GM19467 (cell line): Measurements from ENCODE around the gene STARD5.
A peak's percentile ranks its signal among the peaks of the same experiment; 100 is the strongest.

Experiments
- ATAC-seq: cut with Tn5 transposase; IDR thresholded peaks from one replicate; pipeline ENCODE4 v1.9.1; 2021; ENCODE audit warnings: mild to moderate bottlenecking, moderate library complexity; ENCODE audit not compliant: unreplicated experiment

The STARD5 gene

GRCh38 chr15:81312790-81313543, 11.0 kb downstream of the STARD5 start:
- no peak for ATAC-seq

DNA sequence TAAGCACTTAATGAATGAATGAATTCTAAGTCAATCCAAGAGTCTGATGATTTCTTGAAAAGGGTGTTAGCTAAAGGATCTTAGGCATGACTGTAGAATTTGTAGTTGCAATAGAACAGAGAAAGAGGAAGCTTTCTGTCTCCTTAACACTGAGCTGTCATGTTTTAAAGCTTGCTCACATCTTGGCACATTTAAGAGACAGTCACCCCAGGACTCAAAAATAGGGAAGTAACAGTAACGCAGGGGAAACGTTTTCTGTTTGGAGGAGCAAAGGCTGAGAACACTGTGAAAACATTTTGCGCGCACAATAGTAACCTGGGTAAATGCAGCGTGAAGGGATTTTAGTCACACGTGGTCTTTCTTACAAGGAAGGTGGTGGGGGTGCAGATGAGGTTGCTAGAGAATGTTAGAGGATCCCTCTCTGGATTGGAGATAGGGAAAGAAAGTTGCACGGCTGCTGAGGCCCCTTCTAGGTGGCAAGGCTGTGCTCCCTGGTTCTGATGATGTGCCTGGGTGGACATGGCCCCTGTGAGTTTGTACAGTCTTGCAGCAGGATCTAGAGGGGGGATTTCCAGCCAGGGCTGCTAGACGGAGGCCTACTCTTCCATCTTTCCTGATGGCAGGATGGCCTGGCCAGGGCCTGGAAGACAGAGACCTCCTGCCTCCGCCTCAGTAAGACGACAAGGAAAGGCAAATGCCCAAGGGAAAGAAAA, 12.0 kb downstream of the STARD5 start:
- no peak for ATAC-seq

- ATAC-seq = no peak
These were observed 13.5 kb downstream of the STARD5 start for GRCh38 chr15:81310480-81310879.

DNA sequence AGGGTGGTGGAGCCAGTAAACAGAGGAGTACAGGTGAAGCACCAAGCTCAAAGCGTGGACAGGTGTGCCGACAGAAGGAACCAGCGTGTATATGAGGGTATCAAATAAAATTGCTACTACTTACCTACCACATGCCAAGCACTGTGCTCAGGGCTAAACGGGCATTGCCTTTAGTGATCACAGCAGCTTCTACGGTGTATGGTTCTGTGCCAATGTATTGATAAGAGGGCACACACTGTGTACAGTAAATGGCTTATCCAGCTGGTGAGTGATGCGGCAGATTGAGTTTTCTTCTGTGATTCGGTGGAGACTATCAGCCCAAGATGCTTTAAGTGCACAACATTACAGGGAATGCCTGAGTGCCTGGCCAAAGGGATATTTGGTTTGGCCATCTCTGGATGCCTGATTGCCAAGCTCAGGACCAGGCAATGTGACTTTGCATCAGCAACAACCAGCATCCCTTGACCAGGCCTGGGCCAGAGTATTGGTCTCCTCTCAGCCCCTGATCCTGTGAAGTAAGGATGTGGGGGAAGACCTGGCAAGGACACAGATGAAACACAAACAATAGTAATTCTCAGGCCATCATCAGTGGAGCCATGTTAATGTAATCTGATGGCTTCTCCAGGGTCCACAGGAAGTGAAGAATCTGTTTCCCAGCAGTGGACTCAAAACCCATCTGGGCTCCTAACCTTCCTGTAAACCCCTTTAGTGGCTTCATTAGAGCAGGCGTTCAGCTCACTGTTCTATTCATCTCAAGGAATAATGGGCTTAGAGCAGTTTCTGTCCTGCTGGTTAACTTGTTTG, 14.1 kb downstream of the STARD5 start:
- ATAC-seq = no peak

- no peak for ATAC-seq
These were observed 15.7 kb downstream of the STARD5 start for GRCh38 chr15:81308260-81308659.

DNA sequence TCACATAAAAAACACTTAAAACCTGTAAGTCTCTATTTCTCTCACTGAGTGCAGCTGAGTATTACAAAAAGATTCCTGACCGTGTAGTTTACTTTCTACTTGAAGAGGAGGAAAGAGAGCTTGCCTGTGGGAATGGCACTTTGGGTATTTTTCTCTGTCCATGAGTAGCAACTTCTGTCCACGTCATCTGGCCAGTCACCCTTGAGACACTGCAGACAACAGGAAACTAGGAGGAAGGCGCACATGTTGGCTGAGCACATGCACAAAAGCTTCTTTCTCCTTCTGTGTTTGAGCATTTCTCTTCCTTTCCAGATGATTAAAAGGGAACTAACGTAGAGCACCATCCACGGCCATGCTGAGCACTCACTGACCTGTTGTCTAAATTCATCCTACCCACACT, 19.7 kb downstream of the STARD5 start:
- no peak for ATAC-seq

- no peak for ATAC-seq
These were observed 20.4 kb downstream of the STARD5 start for GRCh38 chr15:81303244-81304225.

DNA sequence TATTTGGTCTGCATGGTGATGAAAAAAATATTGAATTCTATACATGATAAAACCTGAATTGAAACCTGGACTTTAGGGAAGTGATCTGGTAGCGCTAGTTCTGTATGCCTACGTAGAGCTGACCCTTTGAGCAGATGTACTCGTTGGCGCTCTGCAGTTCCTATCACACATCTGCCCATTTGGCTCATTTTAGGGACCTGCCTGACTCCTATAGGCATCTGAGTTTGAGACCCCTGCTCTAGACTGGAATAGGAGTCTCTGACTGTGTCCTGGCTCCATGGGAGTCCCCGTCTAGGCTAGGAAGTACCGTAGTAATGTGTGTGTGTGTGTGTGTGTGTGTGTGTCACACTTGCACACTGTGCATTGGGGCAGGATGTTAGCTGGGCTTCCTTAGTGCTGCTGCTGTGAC, 21.2 kb downstream of the STARD5 start:
- ATAC-seq = peak; percentile 13

DNA sequence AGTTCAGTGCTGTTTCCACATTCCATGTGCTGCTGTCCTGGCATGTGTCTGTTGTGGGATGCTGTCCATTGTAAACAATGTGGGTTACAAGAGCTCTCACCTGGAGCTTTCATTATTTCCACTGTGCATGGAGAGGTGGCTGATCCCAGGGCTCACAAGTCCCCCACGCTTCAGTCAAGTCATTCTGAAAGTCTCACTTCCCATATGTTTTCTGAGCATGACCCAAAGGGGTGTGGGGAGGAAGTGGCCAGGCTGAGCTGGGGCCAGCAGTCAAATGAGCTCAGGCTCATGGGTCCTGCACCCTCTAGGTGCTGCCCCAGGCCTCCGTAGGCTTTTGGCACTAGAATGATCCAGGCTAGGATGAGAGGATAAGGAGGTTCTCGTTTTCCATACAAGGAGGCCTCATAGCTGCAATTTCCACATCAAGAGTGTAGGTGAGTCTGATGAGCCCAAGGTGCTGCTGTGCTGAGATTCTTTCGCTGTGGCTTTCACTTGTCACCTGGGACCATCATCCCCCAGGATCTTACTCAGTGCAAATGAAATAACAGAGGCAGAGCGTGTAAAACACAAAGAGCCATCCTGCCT, 22.0 kb downstream of the STARD5 start:
- ATAC-seq = peak; percentile 76

DNA sequence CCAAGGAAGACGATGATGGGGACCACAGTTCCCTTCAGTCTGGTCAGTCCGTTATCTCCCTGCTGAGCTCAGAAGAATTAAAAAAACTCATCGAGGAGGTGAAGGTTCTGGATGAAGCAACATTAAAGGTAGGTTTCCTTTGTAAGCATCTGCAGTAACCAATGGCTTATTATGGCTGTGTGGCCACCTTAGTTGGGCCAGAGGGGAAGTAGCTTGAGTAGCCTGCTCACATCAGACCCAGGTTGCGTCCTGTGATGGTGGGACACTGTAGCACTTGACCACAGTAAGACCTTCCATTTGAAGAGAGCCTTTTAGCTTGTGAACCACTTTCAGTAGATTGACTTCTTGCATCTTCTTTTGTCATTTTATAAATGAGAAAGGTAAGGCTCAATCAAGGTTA, 22.6 kb downstream of the STARD5 start:
- ATAC-seq = no peak

DNA sequence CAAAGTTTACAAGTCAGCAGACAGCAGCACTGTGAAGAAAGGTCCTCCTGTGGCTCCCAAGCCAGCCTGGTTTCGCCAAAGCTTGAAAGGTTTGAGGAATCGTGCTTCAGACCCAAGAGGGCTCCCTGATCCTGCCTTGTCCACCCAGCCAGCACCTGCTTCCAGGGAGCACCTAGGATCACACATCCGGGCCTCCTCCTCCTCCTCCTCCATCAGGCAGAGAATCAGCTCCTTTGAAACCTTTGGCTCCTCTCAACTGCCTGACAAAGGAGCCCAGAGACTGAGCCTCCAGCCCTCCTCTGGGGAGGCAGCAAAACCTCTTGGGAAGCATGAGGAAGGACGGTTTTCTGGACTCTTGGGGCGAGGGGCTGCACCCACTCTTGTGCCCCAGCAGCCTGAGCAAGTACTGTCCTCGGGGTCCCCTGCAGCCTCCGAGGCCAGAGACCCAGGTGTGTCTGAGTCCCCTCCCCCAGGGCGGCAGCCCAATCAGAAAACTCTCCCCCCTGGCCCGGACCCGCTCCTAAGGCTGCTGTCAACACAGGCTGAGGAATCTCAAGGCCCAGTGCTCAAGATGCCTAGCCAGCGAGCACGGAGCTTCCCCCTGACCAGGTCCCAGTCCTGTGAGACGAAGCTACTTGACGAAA, 24.2 kb downstream of the STARD5 start:
- no peak for ATAC-seq

GRCh38 chr15:81299156-81299555, 24.8 kb downstream of the STARD5 start:
- ATAC-seq = no peak

GRCh38 chr15:81298611-81299010, 25.3 kb downstream of the STARD5 start:
- ATAC-seq = no peak

DNA sequence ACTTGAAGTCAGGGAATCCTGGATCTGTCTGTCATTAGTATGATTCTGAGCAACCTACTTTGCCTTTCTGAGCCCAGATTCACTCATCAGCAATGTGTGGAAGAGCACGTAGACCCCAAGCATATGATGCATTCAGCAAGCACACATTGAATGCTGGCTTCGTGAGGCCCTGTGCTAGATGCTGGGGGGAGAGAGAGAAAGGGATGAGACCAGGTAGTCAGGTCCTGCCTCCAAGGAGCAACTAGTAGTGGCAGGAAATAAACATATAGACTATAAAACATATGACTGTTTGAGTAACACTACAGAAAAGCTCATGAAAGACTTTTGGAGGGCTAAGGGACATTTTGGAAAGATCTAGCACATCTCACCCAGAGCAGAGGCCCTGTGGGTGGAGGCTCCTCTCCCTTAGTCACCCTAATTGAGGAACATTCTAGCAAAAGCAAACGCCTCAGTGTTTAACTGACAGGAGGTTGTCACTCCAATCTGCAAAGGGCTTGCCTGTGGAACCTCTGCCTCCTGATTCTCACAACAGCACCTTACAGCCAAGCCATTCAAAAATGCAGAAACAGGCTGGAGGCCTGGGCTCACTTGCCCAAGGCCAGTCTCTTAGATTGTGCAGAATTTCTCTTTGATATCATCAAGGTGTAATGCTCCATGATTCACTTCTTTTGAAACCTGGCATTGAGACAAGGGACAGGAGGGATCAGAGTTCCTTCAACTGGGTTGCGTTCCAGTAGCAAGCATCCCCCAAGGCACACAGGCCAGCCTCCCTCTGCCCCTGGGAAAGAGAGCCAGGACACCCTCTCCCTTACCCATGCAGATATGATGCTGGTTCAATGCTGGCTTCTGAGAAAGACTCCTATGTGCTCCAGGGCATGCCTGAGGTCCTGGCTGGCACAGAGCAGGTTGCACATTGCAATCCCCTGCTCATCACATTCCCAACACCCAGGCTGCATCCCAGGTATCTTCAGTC, 26.1 kb downstream of the STARD5 start:
- ATAC-seq = no peak

DNA sequence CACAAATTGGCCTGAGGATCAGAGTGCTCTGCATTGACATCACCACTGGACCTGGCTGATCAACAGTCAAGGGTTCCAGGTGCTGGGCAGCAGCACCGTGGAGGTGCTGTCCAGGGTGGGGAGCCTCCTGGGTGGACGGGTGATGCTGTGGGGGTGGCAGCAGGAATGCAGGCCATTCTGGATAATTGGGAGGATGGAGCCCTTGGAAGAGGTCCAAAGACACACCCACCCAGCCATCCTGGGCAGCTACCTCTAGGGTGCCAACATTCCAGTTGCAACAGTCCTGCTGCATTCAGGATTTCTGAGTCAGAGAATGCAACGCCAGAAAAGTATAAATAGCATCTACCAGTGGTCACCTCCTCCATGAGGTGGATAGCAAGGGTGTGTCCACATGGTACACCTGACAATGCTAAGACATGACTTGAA, 26.8 kb downstream of the STARD5 start:
- no peak for ATAC-seq

DNA sequence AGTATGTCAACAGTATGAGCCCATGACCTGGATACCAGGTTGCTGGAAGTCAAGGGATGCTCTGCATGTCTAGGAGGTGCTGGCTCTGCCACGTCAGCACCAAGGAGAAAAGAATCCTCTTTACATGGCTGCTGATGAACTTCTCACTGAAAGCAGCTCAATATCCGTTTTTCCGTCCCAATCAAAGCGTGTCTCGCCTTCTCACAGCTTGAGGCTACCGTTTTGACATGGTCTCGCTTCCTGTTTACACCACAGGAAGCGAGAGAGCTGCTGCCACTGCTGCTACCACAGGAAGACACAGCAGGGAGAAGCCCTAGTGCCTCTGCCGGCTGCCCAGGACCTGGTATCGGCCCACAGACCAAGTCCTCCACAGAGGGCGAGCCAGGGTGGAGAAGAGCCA, 27.3 kb downstream of the STARD5 start:
- ATAC-seq = peak; percentile 44

- no peak for ATAC-seq
These were observed 27.8 kb downstream of the STARD5 start for GRCh38 chr15:81296186-81296585.

GRCh38 chr15:81295486-81296121, 28.3 kb downstream of the STARD5 start:
- ATAC-seq = no peak
